Epithelial cell of proximal tubule (primary cell): Measurements from ENCODE around the gene EFNB3. TPM values are rescaled to one million over a fixed set of nuclear protein-coding genes. Genes with fewer than 3 reads are reported as not detected.

Experiments used
- DNase-seq: peaks from one replicate; pipeline ENCODE4 v3.0.0-alpha.2; 2011; ENCODE audit warnings: low read depth
- H3K4me3 ChIP-seq: 2 replicates; pipeline ENCODE4 v1.5.1; 2011; ENCODE audit warnings: low read depth, mild to moderate bottlenecking, low read length
- CTCF ChIP-seq: conservative IDR thresholded peaks from 2 replicates; pipeline ENCODE4 v1.5.1; 2012; ENCODE audit warnings: low read depth, mild to moderate bottlenecking, low read length
- total RNA-seq: library from RNA; depleted of rRNA; stranded (reverse); fragments of >200 nt; gene quantifications from 2 replicates; pipeline ENCODE4 v1.2.3, GENCODE V29; 2015

EFNB3 gene
- total RNA-seq, 1 donor from 2014 or later = 1.7 TPM

- DNase-seq = no peak
- no peak for TF ChIP-seq CTCF
- no peak overlapping the region for H3K4me3 ChIP-seq
Observed at GRCh38 chr17:7755095-7755890, 50.3 kb downstream of the EFNB3 start.

GRCh38 chr17:7756968-7757367 is 52.0 kb downstream of the EFNB3 start:
- TF ChIP-seq CTCF = no peak
- no peak for DNase-seq
- H3K4me3 ChIP-seq = no peak overlapping the region

Other genes starting within 250 kb of the EFNB3 start
- gene ZBTB4, start 225.6 kb upstream of the EFNB3 start, total RNA-seq = 17.9 and 24.6 TPM in 2 replicates
- not detected in 2 replicates for gene SLC35G6, start 223.8 kb upstream of the EFNB3 start, total RNA-seq
- gene POLR2A, start 220.8 kb upstream of the EFNB3 start, total RNA-seq = 30.3 and 30.5 TPM in 2 replicates
- gene TNFSF12, start 156.1 kb upstream of the EFNB3 start, total RNA-seq = 25.2 and 31.8 TPM in 2 replicates
- gene TNFSF13, start 146.5 kb upstream of the EFNB3 start, total RNA-seq = 5.2 and 6.4 TPM in 2 replicates
- gene SENP3, start 143.3 kb upstream of the EFNB3 start, total RNA-seq = 62.9 and 113 TPM in 2 replicates
- 10.7 and 16.7 TPM in 2 replicates for gene CD68, start 125.6 kb upstream of the EFNB3 start, total RNA-seq
- gene MPDU1, start 121.3 kb upstream of the EFNB3 start, total RNA-seq = 236 and 272 TPM in 2 replicates
- gene SOX15, start 115.1 kb upstream of the EFNB3 start, total RNA-seq = 18.7 and 19.0 TPM in 2 replicates
- gene FXR2, start 90.3 kb upstream of the EFNB3 start, total RNA-seq = 49.9 and 53.6 TPM in 2 replicates
- gene SAT2, start 77.4 kb upstream of the EFNB3 start, total RNA-seq = 32.6 and 43.4 TPM in 2 replicates
- not detected in 2 replicates for gene SHBG, start 75.1 kb upstream of the EFNB3 start, total RNA-seq
- not detected in 2 replicates for gene ATP1B2, start 54.3 kb upstream of the EFNB3 start, total RNA-seq
- 49.4 and 89.4 TPM in 2 replicates for gene TP53, start 17.7 kb upstream of the EFNB3 start, total RNA-seq
- gene WRAP53, start 16.7 kb upstream of the EFNB3 start, total RNA-seq = 14.9 and 41.6 TPM in 2 replicates
- gene DNAH2, start 12.5 kb downstream of the EFNB3 start, total RNA-seq = not detected in 2 replicates
- 1.9 and 2.7 TPM in 2 replicates for gene KDM6B, start 129.0 kb downstream of the EFNB3 start, total RNA-seq
- gene TMEM88, start 149.9 kb downstream of the EFNB3 start, total RNA-seq = 7.3 and 19.8 TPM in 2 replicates
- 108 and 146 TPM in 2 replicates for gene NAA38, start 152.4 kb downstream of the EFNB3 start, total RNA-seq
- gene CYB5D1, start 152.8 kb downstream of the EFNB3 start, total RNA-seq = 5.1 and 5.9 TPM in 2 replicates
- 30.3 and 40.7 TPM in 2 replicates for gene CHD3, start 183.6 kb downstream of the EFNB3 start, total RNA-seq
- gene RNF227, start 211.1 kb downstream of the EFNB3 start, total RNA-seq = 0.35 and 0.65 TPM in 2 replicates
- 0.06 and 1.2 TPM in 2 replicates for gene KCNAB3, start 224.7 kb downstream of the EFNB3 start, total RNA-seq
- 76.1 and 95.3 TPM in 2 replicates for gene TRAPPC1, start 226.7 kb downstream of the EFNB3 start, total RNA-seq
- 26.8 and 44.9 TPM in 2 replicates for gene CNTROB, start 227.0 kb downstream of the EFNB3 start, total RNA-seq